ENCODE data around the gene LHX8.
"Not testable (repeated sequence)": the region's sequence is repeated elsewhere in the genome, so short reads cannot be mapped to it uniquely, and the experiment has no call there.

Gene LHX8

DNA sequence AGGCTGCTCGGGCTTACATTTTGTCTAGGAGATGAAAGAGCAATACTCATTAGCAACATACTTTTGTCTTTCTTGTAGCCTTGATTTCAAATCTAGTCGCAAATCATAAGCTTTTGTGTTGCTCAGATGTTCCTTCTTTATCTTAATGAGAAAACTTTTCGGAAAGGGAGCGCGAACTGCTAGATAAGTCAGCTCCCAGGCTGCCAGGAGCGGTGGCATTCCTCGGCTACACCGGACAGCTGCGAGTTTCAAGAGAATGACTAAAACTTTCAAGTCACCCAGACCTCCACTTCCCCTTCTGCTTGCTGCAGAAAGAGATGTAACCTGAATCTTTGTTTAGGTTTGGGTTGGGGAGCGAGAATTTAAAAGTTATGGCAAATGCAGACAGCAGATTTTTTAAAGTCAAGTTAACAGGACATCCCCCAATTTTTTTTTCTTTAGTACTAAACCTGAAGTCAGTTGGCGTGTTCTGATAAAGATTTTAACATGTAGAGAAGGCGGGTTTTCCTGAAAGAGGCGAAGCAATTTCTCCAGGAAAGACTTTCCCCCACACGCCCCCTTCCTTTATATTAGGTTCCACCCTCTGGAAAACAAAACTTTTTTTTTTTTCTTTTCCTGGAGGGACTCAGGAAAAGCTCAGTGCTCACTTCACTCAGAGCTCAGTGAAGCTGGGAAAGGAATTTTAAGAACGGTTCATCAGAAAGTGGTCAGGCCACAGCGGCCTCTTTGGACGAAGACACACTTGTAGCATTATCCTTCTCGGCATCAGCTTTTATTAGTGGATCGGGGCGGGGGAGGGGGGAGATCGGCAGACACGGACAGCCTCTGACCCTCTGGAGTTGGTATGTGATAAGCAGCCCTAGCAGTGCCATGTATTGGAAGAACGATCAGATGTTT, at the start of gene LHX8:
TSS of gene LHX8 (plus strand) at position 639 of the 897 bp plus-strand sequence. CDS start 2,227 bp downstream, outside the sequence.
- no peak for DNase-seq

GRCh38 chr1:75085931-75086330, 48.3 kb upstream of the LHX8 start:
- no peak for DNase-seq

- no peak for DNase-seq
Measured at GRCh38 chr1:75087278-75087677, 46.9 kb upstream of the LHX8 start.

DNA sequence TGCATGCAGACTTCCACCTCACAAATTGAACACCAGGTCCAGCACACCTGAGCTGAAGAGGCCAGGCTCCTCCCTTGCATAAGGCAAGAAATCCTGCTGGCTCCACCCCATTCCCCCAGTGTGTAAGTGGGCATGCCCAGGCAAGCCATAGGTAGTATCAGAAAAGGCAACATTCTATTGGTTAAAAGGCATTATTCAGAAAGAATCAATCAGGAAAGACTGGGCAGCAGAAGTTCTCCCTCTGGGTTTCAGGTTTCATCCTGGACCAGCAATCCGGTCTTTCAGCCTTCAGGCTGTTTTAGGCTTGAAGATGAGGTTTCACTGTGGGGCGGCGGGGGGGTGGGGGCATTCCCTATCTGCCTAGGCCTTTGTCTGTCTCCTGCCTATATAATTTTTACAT, 42.0 kb upstream of the LHX8 start:
- DNase-seq, result no peak

GRCh38 chr1:75097654-75098053, 36.5 kb upstream of the LHX8 start:
- DNase-seq, result no peak

DNA sequence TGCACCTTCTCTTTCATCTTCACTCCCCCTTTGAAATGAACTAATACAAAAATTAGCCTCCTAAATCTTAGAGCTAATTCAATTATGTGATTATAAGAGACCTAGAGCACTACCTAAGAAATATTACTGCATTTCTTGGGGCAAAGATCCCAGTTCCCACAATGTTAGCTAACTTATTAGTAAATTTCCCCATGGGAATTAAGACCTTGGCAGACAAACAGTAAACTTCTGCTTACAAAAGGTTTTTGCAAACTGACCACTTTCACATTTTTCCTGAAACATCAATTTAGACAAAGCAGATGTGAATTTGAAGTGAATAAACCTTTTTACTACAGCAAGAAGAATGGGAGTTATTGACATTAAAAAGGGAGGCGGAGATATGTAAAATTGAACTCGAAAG, 34.6 kb upstream of the LHX8 start:
- DNase-seq, result no peak

DNA sequence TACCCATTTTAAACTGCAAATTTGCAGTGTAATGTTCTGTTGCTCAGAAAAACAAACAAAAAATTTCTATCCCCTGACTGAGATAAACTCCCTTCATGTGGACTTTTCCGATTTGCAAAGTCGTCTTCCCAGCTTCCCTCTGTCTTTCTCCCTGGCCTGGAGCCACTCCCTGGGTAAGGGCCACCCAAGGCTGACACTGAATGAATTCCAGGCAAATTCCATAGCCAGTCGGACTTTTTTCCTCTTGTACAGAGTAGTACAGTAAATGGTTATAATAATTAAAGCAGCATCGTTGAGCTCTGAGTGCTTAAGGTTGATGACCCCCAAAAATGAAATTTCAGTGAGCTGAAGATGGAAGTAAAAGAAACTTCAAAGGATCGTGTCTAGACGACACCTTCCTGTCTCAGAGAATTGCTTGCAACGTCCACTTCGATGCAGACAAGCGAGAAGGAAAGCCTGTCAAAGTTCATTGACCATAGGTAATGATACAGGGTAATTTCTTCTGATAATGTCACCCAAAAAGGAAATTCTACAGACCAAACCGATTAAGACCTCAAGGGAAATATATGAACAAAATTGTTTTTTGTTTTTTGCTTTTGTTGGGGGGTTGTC, 33.6 kb upstream of the LHX8 start:
- DNase-seq, result no peak

- DNase-seq, result not testable (repeated sequence)
Measured at GRCh38 chr1:75112362-75112951, 21.7 kb upstream of the LHX8 start.

- DNase-seq, result no peak
Measured at GRCh38 chr1:75115654-75116053, 18.5 kb upstream of the LHX8 start.

GRCh38 chr1:75123756-75124155, 10.4 kb upstream of the LHX8 start:
- no peak for DNase-seq

DNA sequence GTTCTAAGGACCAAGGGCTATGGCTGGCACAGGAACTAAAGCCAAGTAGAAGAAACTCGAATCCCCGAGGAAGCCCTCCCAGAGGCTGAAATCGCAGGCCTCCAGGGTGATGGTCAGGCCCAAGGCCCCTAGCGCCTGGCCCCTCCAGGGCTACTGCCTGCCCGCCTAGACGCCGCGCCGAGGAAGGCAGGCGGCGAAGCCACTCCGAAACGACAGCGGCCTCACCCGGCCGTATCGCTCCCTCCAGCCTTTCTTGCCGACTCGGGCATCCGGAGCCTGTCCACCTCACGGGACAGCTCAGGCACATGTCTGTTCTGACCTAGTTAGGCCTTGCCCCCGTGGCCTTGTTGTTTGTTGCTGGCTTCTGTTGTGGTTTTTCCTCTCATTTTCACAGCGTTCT, 9.7 kb upstream of the LHX8 start:
- no peak for DNase-seq

GRCh38 chr1:75125161-75125726, 8.9 kb upstream of the LHX8 start:
- DNase-seq, result no peak

DNA sequence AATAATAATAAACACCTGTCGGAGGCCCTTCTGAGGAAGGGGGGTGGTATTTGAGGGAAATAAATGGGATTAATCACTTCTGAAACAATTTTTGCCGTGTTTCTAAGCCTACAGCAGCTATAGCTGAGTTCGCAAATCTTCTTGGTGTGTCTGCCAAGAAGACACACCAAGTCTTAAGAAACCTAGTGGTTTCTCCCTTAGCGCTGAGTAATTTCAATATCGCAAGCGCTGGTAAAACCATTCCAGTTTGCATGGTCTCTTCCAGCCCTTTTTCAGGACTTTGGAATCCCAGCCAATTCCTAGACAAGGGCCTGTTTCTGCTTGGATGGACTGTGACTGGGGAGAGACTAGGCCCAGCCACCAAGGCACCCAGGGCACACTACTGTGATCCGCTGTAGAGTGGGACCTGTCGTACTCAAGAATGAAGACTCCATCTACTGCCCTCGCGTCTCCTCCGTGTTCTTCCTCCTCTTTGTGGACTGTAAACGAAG, 7.5 kb upstream of the LHX8 start:
- no peak for DNase-seq

- DNase-seq, result no peak
Measured at GRCh38 chr1:75127916-75128717, 6.1 kb upstream of the LHX8 start.

GRCh38 chr1:75129660-75129982, 4.6 kb upstream of the LHX8 start:
- no peak for DNase-seq

- no peak for DNase-seq
Measured at GRCh38 chr1:75129983-75130789, 4.0 kb upstream of the LHX8 start.

GRCh38 chr1:75130865-75131564, 3.2 kb upstream of the LHX8 start:
- DNase-seq, result no peak

DNA sequence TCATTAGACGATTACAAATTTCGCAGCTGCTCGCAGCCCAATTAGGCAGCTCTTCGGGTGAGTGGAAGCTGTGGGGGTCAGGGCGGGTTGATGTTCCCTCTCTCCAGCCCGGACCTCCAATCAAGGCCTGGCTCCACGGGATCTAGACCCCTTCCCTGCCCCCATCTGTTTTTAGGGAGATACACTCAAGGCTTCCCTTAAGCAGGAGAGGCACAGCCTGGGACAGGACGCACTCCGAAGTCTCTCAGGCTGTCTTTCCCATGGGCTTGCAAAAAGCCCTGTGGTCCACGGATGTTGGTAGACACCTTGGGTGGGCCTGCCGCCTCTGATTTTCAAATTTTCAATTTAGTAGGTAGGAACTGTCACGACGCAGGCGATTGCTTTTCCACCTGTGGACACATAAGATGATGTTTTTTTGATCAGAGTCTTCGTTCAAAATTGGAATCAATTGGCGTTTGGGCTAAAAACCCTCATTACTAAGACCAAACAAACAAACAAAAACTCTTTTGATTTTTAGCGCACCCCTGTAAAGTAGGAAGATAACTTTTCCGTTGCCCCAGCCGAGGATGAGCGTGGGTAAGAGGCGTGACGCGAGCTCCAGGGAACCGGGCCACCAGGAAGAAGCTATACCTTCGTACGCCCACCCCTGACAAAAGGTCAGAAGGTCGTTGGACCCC, 2.5 kb upstream of the LHX8 start:
- DNase-seq, result no peak

- no peak for DNase-seq
Measured at GRCh38 chr1:75132242-75132811, 1.9 kb upstream of the LHX8 start.

Measured in MV-4-11 (cell line).